ENCODE results near the gene ZMYM4.

DNA sequence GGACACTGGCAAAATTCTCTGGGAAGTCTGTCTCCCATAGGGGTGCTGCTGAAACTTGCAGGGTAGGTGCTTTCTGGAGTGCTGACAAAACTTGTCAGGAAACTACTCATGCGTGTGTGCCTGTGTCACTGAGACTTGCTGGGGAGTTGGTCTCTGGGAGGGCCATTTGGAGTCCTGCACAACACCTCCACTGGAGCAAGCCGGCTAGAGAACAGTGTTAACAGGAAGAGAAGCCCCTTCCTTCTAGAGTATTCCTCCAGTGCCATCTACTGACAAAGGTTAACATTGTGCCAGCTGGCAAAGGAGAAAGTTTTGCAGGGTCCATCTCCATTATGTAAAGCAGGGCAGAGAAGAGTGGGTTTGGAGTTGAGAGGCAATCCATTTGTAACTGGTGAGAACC lies 30.0 kb downstream of the ZMYM4 start:
- TF ChIP-seq, protein P1, sequence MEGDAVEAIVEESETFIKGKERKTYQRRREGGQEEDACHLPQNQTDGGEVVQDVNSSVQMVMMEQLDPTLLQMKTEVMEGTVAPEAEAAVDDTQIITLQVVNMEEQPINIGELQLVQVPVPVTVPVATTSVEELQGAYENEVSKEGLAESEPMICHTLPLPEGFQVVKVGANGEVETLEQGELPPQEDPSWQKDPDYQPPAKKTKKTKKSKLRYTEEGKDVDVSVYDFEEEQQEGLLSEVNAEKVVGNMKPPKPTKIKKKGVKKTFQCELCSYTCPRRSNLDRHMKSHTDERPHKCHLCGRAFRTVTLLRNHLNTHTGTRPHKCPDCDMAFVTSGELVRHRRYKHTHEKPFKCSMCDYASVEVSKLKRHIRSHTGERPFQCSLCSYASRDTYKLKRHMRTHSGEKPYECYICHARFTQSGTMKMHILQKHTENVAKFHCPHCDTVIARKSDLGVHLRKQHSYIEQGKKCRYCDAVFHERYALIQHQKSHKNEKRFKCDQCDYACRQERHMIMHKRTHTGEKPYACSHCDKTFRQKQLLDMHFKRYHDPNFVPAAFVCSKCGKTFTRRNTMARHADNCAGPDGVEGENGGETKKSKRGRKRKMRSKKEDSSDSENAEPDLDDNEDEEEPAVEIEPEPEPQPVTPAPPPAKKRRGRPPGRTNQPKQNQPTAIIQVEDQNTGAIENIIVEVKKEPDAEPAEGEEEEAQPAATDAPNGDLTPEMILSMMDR (IDR thresholded peaks at IDR 0.05), result peak; percentile 53
- no peak for TF ChIP-seq ZFX (IDR thresholded peaks at IDR 0.05; ENCODE audit: borderline replicate concordance)
